HG03439 (cell line): ENCODE results near the gene ATP2B1.

Experiments
- ATAC-seq: cut with Tn5 transposase; IDR thresholded peaks from one replicate; pipeline ENCODE4 v1.9.1; 2021; ENCODE audit warnings: mild to moderate bottlenecking, moderate library complexity; ENCODE audit not compliant: unreplicated experiment

ATP2B1 gene

DNA sequence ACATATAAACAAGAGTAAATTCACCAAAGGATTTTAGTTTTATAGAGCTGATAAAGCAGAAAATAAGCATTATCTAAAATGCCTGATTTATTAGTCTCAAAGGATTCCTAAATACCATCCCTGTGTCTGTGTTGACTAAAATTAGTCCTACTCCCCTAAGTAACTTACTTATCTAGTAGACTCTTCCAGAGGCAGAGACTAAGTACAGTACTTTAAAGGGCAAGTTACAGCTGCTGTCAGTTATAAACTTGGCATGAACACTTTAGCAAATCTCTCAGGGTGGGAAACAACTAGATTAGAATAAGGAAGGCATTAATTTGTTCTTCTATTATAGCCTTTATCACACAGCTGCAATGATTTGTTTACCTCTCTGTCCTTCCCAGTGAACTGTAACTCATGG, 46.0 kb downstream of the ATP2B1 start:
- no peak for ATAC-seq

DNA sequence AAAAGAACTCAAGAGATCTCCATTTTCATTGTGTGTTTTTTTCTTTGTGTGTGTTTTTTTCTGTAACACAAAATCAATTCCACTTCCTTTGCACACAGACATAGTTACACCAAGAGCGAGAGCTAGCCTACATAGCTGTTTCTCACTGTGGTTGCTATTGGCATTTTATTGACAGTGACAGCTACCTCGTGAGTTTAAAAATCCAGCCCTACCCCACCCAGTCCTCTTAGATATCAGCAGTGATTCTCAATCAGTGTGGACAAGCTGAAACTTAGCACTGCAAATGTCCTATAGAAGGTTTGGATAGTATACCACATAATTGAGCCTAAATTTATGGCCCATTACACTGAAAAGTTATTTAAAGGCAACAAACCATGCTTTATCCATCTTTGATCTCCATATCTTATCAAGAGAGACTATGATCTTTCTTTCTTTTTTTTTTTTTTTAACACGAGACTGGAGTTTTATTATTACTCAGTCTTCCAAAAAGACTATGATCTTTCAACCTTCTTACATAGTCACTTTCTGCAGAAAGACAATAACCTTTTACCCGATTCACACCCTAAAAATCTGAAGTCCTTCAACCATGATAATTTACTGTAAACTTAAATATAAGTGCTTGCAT, 46.8 kb downstream of the ATP2B1 start:
- no peak for ATAC-seq

DNA sequence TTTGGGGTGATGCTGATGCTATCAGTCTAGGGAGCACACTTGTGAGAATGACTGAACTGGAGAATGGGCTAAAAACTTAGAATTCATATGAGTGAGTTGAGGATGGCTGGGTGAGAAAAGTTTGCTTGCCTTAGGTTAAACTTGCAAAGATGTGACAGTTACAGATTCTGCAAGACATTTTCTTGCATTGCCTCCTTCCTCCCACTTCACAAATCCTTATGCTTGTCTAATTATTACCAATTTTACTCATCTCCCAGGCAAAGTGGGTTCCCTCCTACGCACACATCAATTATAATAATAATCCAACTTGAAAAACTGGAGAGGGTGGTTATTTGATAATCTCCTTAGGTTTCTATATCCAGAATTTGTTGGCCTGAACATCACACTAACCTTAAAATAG, 50.9 kb downstream of the ATP2B1 start:
- ATAC-seq, result no peak

DNA sequence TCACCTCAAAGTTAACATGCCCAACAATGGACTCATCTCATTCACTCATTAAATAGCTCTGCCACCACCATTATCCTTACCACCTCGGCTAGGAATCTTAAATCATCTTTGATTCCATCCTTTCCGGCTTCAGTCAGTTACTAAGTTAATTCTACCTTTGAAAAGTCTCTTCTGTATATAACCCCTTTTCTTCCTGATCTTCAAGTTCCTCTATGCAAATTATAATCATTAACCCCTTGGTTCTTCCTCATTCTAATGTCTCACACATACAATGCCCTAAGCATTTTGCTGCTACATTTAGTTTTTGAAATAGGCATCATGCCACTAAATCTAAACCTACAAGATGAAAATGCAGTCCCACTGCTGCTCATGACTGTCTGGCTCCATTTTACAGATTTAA, 51.6 kb downstream of the ATP2B1 start:
- no peak for ATAC-seq

DNA sequence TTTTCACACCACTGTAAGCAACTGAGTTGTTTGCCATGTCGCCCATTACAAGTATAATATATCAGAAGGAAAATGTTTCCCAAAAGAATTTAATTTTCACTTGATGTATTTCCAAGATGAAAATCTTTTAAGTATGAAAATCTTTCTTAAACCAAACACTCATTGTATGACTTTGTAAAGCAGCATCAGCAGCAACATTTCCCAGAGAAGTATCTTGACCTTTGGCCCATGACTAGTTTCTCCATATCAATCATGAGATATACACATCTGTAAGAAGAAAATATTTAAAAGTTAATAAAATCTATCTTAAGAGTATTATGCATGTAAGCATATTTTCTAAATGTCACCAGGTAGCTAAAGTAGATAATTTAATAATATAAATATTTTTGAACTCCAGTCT, 52.8 kb downstream of the ATP2B1 start:
- no peak for ATAC-seq

DNA sequence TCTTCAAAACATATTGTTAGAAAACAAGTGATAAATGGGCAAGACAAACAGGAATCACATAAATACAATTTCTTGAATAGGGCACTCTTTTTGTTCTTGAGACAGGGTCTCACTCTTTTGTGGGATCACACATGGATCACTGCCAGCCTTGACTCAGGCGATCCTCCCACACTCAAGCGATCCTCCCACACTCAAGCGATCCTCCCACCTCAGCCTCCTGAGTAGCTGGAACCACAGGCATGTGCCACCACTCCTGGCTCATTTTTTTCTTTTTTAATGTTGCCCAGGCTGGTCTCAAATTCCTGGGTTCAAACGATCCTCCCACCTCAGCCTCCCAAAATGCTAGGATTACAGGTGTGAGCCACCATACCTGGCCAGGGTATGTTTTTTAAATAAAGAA, 57.4 kb downstream of the ATP2B1 start:
- no peak for ATAC-seq

DNA sequence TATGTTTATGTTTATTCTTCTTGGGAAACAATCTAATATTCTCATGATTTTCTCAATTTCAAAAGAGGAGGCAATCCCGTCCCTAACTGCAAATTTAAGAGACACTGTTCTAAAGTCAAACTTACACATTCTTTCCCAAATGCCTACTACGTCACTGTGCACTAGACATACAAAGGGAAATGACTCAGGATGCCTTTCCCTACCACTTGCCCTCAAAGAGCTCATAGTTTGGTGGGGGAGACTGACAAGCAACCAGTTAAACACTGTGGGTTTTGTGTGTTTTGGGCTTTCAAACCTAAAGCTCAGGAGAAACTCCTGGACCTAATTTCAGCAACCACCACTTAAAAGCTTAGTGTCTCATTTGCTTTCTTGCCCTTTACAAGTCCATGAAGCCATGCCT, 58.4 kb downstream of the ATP2B1 start:
- ATAC-seq, result no peak

DNA sequence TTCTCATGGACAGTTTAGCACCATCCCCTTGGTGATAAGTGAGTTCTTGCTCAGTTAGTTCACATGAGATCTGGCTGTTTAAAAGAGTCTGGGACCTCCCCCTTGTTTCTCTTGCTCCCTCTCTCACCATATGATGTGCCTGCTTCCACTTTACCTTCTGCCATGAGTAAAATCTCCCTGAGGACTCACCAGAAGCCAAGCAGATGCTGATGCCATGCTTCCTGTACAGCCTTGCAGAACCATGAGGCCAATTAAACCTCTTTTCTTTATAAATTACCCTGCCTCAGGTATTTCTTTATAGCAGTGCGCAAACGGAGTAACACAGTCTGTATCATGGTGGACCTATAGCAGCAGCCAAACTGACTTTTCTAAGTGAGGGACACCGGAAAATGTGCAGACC, 58.8 kb downstream of the ATP2B1 start:
- no peak for ATAC-seq

DNA sequence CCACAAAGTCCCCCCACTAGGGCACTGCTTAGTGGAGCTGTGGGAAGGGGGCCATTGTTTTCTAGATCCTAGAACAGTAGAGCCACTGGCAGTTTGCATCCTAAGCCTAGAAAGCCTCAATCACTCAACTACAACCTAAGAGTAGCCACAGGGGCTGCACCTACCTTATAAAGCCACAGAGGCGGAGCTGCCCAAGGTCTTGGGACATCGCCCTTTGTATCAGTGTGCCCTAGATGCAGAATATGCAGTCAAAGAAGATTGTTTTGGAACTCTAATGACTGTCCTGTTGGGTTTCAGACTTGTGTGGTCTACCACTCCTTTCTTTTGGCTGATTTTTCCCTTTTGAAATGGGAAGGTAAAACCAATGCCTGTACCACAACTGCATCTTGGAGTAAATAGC, 59.5 kb downstream of the ATP2B1 start:
- no peak for ATAC-seq

DNA sequence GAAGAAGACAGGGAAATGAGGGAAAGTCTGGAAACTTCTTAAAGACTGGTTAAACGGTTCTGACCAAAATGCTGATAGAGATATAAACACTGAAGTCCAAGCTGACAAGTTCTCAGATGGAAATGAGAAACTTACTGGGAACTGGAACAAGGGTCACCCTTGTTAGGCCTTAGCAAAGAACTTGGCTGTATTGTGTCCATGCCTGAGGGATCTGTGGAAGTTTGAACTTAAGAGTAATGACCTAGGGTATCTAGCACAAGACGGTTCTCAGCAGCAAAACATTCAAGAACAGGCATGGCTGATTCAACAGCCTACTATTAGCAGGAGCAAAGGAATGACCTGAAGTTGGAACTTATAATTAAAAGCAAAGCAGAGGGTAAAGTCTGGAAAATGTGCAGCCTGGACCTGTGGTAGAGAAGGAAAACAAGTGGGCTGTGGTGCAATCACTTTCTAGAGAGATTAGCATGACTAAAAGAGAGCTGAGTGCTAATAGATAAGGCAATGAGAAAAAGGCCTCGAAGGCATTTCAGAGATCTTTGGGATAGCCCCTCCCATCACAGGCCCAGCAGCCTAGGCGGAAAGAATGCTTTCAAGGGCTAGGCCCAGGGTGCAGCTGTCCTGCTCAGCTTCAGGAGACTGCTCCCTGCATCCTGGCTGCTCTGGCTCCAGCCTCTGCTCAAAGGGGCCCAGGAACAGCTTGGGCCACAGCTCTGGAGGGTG, 60.3 kb downstream of the ATP2B1 start:
- no peak for ATAC-seq

DNA sequence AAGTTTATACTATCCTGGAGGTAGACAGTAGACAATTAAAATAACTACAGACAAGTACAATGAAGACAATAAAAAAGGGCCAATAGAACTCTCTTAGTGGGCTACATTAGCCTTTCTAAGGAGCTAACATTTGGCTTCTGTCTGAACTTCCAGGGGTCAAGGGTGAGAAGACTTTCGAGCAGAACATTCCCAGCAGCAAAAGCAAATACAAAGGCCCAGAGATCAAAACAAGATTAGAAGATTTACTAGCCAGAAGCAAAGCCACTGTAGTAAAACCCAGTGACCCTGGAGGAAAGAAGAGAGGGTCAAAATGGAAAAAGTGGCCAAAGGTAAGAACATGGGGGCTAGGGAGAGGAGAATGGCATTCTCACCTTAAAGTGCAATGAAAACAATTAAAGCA, 63.2 kb downstream of the ATP2B1 start:
- ATAC-seq, result no peak

DNA sequence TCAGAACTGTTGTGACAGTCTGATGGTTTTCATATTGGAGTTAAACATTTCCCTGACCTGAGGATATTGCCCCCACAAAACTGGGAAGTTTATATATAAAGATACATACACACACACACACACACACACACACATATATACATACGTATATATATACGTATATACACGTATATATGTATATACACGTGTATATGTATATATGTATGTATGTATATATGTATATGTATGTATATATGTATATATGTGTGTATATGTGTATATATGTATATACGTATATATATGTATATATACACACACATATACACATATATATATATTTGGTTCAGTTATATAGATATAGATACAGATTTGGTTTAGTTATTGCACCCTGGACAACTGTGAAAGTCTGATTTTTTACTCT, 65.7 kb downstream of the ATP2B1 start:
- ATAC-seq, result no peak

DNA sequence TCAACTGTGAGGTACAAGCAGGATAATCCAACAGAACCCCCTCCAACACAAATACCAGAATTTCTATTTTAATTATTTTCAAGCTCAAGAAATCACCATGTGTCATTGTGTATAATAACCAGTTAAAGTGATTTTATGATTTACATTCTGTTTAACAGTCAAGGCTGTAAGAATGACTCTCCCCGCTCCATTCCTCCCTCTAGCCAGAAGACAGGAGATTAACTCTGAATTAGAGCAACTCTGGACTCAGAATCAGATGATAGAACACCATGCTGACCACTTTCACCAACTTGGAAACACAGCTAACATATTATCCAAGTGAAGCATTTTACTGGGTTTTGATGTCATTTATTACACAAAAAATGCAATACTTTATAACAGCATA, 71.9 kb downstream of the ATP2B1 start:
- no peak for ATAC-seq

DNA sequence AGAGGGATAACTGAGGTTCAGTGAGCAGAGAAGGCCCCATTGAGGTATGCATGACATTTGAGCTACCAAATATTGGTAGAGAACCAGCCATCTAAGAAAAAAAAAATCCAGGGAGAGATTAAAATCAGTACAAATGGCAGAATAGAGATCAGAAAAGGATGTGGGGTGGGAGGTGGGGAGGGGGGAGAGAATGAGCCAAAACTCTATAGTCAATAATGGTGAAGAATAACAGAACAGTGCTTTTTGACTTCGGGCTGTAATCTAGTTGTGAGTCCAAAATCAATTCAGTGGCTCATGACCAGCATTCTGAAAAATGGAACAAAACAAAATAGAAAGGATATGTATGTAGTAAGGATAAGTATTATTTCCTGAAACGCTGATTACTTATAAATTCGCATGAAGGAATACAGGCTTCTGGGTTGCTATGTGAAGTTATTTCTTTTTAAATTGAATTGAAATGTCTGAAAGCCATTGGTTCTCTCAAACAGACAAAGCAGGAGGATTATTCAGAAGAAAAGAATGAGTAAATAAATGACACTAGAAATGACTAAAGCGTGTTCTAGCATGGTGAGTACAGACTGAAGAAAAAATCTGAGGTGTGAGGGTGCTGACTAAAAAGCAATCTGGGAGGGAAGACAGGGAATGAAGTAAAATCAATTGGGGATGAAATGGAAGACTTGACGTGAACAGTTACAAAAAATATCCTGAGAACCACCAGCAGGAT, 72.4 kb downstream of the ATP2B1 start:
- ATAC-seq, result no peak

DNA sequence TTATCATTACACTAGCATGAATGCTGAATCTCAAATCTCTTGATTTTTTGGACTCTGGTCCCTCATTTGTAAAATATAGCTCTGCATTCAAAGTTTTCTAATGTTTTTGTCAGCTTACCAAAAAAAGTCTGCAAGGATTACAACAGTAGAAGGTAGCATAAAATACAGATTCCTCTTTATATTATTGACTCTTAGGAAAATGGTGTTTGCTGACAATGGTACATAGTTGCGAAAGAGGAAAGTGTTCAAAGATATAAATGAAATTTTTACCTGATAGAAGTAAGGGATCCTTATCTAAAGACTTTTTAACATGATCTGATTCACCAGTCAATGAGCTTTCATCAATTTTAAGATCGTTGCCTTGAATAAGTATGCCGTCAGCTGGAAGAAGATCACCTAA, 74.1 kb downstream of the ATP2B1 start:
- ATAC-seq, result no peak

DNA sequence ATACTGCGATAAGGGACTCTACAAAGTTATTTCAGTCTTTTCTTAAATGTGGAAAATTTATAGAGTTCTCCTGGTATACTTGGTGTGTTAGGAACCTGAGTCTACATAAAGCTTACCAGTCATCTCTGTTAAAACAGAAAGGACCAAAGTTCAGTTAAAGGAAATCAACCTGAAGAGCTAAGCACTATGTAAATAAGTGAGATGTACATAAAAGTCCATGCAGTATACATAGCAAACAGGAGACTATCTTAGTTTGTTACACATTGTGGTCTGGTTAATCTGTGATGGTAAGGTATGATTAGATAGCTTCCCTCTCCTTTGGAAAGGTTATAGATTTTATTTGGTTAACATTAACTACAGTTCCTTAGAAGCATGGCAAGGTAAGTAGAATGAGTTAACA, 75.9 kb downstream of the ATP2B1 start:
- ATAC-seq, result no peak

DNA sequence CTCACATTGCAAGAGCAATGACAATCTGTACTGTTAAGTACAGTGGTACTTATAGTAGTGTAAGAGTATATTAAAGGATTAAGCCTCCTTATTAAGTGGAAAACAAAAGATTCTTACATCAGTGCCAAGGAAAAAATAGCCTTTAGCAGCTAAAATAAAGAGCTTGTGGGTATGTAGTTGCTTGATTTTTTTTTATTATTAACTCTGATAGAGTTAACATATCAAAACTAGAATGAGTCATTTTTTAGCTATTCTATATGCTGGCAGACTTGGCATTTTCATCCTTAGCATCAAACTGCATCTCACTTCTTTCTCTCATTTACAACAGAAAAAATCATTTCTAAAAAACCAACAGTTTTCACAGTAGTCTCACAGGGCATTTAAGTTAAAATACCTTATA, 86.5 kb downstream of the ATP2B1 start:
- no peak for ATAC-seq

DNA sequence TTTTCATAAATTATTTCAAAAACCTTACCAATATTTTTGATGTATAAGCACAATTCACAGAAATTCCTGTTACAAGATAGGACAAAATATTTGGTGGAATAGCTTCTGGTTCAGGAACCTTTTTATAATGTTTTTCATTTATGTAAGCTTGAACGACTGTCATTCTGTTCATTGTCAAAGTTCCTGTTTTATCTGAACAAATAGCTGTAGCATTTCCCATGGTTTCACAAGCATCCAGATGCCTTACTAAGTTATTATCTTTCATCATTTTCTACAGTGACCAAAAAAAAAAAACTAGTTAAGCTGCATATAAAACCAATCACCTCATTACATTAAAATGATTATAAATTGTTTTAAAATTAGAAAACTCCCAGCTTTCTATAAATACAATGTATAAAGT, 87.1 kb downstream of the ATP2B1 start:
- no peak for ATAC-seq

DNA sequence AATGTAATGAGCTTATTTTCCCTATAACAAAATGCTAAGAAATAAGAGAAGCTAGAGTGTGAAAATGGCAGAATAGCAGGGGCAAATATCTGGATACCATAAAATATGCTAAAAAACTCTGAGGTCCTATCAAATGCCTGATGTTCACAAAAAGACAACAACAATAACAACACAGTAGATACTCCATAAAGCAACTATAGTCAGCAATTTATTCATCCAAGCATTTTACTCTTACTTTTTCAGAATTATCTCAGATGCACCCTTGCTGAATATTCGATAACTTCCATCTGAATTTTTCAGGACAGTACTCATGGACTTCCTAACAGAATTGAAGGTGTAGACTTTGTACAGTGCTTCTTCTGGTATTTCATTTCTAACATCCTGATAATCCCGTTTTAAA, 88.9 kb downstream of the ATP2B1 start:
- no peak for ATAC-seq

DNA sequence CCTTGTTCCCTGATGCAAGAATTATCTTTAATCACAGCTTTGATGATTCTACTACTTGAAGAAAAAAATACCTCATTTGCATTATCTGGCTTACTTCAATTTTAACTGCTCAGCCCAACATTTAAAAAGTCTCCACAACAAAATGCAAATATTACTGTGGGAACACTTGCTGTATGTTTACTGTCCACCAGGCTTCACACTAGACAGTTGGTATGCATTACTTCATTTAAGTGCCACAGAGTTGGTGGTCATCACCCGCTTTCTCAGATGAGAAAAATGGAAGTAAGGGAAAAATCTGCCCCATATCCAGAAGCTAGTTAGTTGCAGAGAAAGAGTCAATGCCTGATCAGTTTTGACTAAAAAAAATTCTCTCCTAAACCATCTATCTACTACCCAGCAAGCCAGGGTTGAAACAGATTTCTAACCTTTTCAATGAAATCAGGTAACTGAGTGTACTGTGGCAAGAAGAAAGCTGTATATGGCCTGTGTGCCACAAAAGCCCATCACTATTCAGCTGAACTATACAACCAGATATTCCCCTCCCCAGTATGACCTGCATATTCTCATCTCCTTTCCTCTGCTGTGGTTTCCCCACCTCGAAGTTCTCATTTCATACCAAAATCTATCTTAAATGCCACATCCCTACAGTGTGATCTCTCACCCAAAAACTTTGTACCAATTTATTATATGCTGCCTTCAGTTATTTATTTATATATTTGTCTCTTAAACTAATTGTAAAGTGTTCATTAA, 90.3 kb downstream of the ATP2B1 start:
- ATAC-seq, result no peak

DNA sequence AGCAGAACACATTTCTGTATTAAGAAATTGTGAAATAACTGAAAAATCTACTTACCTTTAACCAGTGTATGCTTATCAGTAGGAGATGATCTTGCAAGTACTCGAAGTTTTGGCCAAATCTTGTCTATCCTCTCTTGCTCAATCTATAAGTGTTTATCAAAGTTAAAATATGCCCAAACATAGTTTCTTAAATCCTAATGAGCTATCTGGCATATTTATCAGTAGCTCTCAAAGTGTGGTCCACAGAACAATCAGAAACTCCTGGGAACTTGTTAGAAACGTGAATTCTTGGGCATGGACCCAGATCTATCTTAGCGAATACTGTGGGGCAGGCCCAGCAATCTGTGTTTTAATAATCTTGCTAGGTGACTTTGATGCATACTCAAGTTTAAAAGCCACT, 98.3 kb downstream of the ATP2B1 start:
- ATAC-seq, result no peak

DNA sequence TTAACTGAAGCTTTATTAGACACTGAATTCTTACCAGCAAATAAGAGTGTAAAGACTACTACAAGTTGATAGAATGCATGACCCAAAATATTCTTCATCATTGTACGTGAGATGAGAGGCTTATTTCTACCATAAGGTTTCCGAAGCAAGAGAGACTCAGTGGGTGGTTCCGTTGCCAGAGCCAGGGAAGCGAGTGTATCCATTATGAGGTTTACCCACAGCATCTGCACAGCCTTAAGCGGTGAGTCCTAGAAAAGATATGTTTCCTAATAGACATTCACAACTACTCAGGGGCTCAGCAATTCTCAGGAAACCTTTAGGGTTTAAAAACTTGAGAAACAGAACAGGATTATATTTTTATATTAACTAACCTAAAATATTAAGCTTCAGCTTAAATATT, 105.0 kb downstream of the ATP2B1 start:
- no peak for ATAC-seq
